CD4-positive, alpha-beta T cell treated with Interferon alpha-2 for 1 hour (primary cell): ENCODE results near the gene ADRA2C.

Source experiments
- DNase-seq, 2 donors: peaks; one replicate each; pipeline ENCODE4 v3.0.0-alpha.2; 2020 to 2022

Gene ADRA2C

GRCh38 chr4:3735196-3735595, 31.0 kb upstream of the ADRA2C start:
- DNase-seq = no peak

GRCh38 chr4:3736290-3736689, 29.9 kb upstream of the ADRA2C start:
- no peak for DNase-seq

DNA sequence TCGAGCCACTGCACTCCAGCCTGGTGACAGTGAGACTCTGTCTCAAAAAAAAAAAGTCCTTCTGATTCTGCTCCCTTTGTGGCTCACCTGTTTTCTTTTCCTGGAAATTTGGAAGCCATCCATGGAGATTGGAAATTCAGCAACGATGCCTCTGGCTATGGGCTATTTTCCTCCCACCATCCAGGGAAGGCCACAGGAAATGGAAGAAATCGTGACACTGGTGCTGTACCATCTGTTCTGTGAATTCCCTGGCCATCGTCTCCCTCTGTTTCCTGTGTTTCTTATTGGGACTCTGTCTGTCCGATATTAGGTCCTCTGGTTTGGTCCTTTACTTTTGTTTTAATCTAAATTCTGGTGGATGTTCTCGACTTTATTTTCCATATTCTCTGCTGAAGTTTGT, 29.4 kb upstream of the ADRA2C start:
- DNase-seq = no peak

- DNase-seq = no peak
These were observed 26.6 kb upstream of the ADRA2C start for GRCh38 chr4:3739577-3739976.

DNA sequence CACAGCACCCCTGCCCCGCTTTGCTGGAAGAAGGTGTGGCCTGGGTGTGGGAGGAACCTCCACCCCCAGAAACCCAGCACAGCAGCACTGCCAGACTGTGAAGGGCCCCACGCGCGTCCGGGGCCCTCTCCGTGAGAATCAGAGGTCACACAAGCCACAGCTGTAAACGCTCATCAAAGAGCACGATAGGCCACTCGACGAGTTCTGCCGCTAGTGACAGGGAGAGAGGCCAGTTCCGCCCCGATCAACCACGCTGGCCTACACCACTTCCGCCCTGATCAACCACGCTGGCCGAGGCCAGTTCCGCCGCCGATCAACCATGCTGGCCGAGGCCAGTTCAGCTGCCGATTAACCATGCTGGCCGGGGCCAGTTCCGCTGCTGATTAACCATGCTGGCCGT, 25.9 kb upstream of the ADRA2C start:
- DNase-seq = no peak

DNA sequence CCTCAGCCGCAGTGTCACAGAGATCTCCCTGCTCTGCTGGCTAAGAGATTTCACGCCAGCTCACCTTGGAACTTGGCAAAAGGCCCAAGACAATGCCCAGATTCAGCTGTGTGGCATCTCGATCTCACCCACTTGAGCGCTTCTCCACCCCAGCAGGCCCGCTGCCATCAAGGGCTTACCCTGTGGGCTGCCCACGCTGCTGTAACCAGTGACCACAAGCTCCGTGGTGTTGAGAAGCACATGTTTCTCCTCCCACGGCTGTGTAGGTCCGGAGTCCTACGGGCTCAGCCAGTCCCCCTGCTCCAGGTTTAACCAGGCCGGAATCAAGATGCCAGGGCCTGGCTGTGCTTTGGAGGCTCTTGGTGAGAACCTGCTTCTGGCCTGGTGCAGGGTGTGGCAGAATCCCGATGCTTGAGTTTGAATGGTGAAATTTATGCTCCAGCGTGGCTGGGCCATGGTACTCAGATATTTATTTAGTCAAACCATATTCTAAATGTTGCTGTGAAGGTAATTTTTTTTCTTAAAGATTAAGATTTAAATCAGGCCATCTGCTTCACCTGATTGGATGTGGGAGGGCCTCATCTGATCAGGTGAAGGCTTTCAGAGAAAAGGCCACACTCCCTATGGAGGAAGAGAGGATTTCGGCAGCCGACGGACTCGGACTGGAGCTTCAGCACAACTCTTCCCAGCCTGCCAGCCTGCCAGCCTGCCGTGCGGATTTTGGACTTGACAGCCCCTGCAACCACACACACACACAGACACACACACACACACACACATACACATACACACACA, 24.8 kb upstream of the ADRA2C start:
- no peak for DNase-seq

- no peak for DNase-seq
These were observed 23.6 kb upstream of the ADRA2C start for GRCh38 chr4:3742610-3743009.

- no peak for DNase-seq
These were observed 22.0 kb upstream of the ADRA2C start for GRCh38 chr4:3744232-3744631.

DNA sequence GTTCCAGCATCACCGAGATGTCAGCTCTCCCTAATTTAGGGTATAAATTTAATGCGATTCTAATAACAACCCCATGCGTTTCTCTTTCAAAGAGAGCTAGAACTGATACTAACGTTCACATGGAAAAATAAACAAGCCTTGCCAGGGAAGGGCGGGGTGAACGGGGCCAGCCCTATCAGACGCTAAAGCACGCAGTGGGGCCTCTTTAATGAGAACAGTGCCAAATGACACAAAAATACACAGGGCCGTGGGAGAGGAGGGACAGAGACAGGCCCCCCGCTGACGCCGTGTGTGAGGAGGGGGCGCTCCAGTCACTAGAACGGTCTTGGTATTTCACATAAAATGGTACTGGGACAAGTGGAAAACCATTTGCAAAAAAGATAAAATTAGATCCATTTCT, 21.3 kb upstream of the ADRA2C start:
- no peak for DNase-seq

DNA sequence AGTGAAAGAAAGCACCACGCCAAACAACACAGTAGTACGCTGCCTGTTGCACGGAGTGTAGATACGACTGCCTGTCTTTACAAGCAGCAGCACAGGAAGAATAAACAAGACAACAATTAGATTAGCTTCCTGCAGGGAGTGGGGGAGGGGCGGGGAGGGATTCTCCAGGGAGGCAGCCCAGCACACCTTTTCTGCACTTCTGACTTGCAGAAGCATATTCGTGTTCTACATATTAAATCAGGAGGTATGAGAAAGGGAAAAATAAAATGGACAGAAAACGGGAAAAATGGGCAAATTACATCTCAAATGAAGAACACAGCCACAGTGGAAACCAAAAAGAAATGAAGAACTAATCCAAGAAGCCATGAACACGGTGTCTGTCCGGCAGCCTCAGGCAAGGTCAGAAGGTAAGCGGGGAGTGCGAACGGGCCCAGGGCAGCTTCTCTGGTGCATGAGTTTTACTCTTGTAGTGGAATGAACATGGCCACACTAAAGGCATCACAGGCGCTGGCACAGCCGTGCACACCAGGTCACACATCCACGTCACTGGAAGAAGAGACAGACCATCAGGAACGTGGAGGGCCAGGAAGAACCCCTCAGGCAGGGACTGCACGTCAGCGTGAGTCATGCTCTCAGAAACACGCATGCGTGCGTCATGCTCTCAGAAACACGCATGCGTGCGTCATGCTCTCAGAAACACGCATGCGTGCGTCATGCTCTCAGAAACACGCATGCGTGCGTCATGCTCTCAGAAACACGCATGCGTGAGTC, 20.1 kb upstream of the ADRA2C start:
- no peak for DNase-seq

DNA sequence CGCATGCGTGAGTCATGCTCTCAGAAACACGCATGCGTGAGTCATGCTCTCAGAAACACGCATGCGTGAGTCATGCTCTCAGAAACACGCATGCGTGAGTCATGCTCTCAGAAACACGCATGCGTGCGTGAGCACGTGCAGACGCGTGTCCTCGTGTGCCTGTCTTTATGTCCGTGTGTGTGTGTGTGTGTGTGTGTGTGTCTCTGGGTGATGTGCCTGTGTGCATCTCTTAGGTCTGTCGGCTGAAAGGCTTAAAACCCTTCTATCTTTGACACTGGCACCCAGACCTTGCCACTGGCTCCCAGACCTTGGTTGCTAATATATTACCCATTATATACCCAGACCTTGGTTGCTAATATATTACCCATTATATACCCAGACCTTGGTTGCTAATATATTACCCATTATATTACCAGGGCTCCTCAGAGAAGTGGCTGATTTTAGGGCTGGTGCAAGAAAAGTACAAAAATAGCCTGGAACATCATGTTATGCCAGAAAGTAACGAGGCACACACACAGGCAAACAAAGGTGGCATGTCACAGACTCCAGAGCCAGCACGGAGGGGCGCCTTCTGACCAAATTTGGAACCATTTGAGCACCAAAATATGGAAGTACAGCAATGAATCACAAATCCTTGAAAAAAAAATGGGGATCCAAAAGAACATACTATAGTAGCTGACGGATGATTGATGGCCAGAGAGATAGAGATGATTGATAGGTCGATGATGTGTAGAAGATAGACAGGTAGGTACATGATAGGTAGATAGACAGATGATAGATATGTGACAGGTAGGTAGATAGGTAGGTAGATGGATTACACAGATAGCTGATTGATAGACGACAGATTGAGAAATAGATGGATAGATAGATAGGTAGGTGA, 19.2 kb upstream of the ADRA2C start:
- DNase-seq = no peak

DNA sequence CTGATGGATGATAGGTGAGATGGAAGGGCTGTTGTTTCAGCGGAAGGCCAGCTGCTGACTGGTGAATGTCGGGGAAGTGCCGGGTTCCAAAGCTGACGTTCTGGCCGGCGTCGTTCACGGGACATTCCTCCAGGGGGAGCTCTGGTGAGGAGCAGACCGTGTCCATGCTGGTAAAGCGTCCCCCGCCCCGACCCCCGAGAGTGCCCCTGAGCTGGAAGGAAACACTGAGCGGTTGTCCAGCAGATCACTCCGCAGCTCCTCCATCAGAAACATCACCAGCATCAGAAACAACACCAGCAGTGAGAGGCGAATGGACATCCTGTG, 18.6 kb upstream of the ADRA2C start:
- DNase-seq = no peak

GRCh38 chr4:3748136-3748898, 17.9 kb upstream of the ADRA2C start:
- no peak for DNase-seq

GRCh38 chr4:3749081-3749480, 17.1 kb upstream of the ADRA2C start:
- DNase-seq = no peak

- no peak for DNase-seq
These were observed 15.9 kb upstream of the ADRA2C start for GRCh38 chr4:3750334-3750733.

GRCh38 chr4:3752022-3752421, 14.2 kb upstream of the ADRA2C start:
- no peak for DNase-seq

- no peak for DNase-seq
These were observed 12.3 kb upstream of the ADRA2C start for GRCh38 chr4:3753726-3754412.

GRCh38 chr4:3756343-3757059, 9.7 kb upstream of the ADRA2C start:
- DNase-seq = no peak

GRCh38 chr4:3759236-3759635, 6.9 kb upstream of the ADRA2C start:
- DNase-seq = no peak

GRCh38 chr4:3760346-3760745, 5.8 kb upstream of the ADRA2C start:
- DNase-seq = no peak

DNA sequence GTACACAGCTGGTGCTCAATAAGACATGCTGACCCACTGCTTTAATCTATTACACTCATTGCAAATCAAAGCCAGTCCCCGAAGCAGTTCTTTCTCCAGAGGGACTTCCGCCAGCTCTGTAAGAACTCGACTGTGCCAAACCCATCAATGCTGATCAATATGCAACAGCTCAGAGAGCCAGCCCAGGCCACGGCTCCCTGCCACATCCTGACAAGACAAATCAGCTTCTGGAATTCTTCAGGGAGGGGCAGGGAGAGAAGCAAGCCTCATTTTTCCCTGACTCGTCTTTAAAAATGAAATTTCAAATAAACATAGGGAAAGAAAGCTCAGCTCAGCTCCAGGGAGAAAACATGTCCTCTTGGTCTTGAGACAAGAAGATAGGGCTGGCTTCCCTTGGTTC, 5.3 kb upstream of the ADRA2C start:
- no peak for DNase-seq

- no peak for DNase-seq
These were observed 3.9 kb upstream of the ADRA2C start for GRCh38 chr4:3762264-3762663.
